Fibroblast of villous mesenchyme (primary cell): ENCODE results near the gene MAP3K10. TPM values are rescaled to one million over a fixed set of nuclear protein-coding genes. Genes with fewer than 3 reads are reported as not detected.
"Not testable (repeated sequence)": the region's sequence is repeated elsewhere in the genome, so short reads cannot be mapped to it uniquely, and the experiment has no call there.

Source experiments
- DNase-seq: peaks from one replicate; pipeline ENCODE4 v3.0.0-alpha.2; 2010; ENCODE audit warnings: low read depth
- H3K4me3 ChIP-seq: 2 replicates; pipeline ENCODE4 v1.5.1; 2011; ENCODE audit warnings: low read depth, mild to moderate bottlenecking, low read length
- total RNA-seq: library from RNA; depleted of rRNA; stranded (reverse); fragments of >200 nt; gene quantifications from 2 replicates; pipeline ENCODE4 v1.2.3, GENCODE V29; 2012
- TF ChIP-seq, protein P1 (sequence below): IDR thresholded peaks from 2 replicates; pipeline ENCODE4 v1.5.1; 2012; ENCODE audit warnings: low read depth, mild to moderate bottlenecking, low read length; ENCODE audit not compliant: insufficient read depth

Gene MAP3K10
- total RNA-seq, result 8.6 and 12.6 TPM in 2 replicates

GRCh38 chr19:40190891-40191835, at the start of gene MAP3K10:
Gene MAP3K10, plus strand, starts transcription at chr19:40191426. Its CDS starts 606 bp downstream, at chr19:40192032.
- TF ChIP-seq, protein P1, sequence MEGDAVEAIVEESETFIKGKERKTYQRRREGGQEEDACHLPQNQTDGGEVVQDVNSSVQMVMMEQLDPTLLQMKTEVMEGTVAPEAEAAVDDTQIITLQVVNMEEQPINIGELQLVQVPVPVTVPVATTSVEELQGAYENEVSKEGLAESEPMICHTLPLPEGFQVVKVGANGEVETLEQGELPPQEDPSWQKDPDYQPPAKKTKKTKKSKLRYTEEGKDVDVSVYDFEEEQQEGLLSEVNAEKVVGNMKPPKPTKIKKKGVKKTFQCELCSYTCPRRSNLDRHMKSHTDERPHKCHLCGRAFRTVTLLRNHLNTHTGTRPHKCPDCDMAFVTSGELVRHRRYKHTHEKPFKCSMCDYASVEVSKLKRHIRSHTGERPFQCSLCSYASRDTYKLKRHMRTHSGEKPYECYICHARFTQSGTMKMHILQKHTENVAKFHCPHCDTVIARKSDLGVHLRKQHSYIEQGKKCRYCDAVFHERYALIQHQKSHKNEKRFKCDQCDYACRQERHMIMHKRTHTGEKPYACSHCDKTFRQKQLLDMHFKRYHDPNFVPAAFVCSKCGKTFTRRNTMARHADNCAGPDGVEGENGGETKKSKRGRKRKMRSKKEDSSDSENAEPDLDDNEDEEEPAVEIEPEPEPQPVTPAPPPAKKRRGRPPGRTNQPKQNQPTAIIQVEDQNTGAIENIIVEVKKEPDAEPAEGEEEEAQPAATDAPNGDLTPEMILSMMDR, result no peak
- peak; percentile 55 for DNase-seq
- peak within 1 kb of the TSS; percentile 87 for H3K4me3 ChIP-seq

DNA sequence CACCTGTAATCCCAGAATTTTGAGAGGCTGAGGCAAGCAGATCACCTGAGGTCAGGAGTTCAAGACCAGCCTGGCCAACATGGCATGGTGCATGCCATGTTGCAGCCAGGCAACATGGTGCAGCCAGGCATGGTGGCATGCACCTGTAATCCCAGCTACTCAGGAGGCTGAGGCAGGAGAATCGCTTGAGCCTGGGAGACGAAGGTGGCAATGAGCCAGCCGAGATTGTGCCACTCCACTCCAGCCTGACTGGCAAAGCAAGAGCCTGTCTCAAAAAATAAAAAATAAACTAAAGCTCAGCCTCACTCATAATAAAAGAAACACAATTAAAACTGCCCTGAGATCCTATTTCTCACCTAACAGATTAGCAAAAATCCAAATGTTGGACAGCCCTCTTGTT, 49.7 kb upstream of the MAP3K10 start:
- TF ChIP-seq, protein P1, result no peak
- H3K4me3 ChIP-seq, result no peak overlapping the region
- no peak for DNase-seq

- TF ChIP-seq, protein P1, result no peak
- no peak overlapping the region for H3K4me3 ChIP-seq
- DNase-seq, result no peak
These were observed 47.6 kb upstream of the MAP3K10 start for GRCh38 chr19:40143612-40144011.

DNA sequence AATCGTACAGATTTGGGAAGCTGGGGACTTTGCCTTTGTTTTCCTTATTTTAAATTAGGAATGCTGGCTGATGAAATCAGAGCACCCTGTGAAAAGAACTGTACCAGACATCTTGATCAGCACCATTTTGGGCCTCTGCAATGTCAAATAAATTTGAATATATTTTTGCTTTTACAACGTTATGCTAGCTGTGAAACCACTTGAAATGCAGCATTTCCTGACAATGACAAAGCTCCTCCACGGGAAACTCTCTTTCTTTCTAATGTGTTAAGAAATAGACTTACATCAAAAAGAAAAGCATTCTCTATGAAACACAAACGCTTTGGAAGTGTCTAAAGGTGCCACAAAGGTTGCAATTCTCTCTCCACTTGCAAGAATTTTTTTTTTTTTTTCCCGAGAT, 47.1 kb upstream of the MAP3K10 start:
- no peak for DNase-seq
- TF ChIP-seq, protein P1, result no peak
- no peak overlapping the region for H3K4me3 ChIP-seq

- TF ChIP-seq, protein P1, result no peak
- no peak overlapping the region for H3K4me3 ChIP-seq
- DNase-seq, result no peak
These were observed 46.1 kb upstream of the MAP3K10 start for GRCh38 chr19:40144947-40145748.

GRCh38 chr19:40145749-40146029, 45.5 kb upstream of the MAP3K10 start:
- DNase-seq, H3K4me3 ChIP-seq: not testable (repeated sequence)

DNA sequence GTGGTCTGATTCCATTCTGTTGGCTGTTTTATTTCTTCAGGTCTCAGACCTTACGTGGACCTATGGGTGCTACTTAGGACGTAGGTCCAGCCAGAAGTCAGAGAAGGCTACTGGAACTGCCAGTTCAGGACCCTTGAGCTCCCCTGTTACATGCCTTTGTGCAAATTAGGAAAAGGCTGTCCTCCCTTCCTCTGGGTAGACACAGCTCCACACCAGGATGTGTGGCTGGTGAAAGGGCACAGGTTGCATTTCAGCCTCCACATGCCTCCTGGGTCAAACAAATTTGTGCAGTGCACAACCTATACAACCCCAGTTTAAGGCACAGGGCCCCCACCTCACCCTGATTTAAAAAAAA, 43.9 kb upstream of the MAP3K10 start:
- H3K4me3 ChIP-seq, result no peak overlapping the region
- DNase-seq, result no peak
- TF ChIP-seq, protein P1, result no peak
